ENCODE measurements around the gene ACYP2.
"Not testable (repeated sequence)": the region's sequence is repeated elsewhere in the genome, so short reads cannot be mapped to it uniquely, and the experiment has no call there.

ACYP2 gene

GRCh38 chr2:54274781-54275242 lies 159.4 kb downstream of the ACYP2 start:
- no peak for DNase-seq

GRCh38 chr2:54275541-54275940 lies 160.1 kb downstream of the ACYP2 start:
- DNase-seq, result no peak

GRCh38 chr2:54279385-54279784 lies 164.0 kb downstream of the ACYP2 start:
- DNase-seq, result no peak

GRCh38 chr2:54284826-54285225 lies 169.4 kb downstream of the ACYP2 start:
- no peak for DNase-seq

- DNase-seq, result no peak
Measured at GRCh38 chr2:54285451-54285850, 170.0 kb downstream of the ACYP2 start.

- no peak for DNase-seq
Measured at GRCh38 chr2:54287532-54287931, 172.1 kb downstream of the ACYP2 start.

GRCh38 chr2:54289917-54290316 lies 174.5 kb downstream of the ACYP2 start:
- DNase-seq, result no peak

- no peak for DNase-seq
Measured at GRCh38 chr2:54290356-54291025, 175.1 kb downstream of the ACYP2 start.

- not testable (repeated sequence) for DNase-seq
Measured at GRCh38 chr2:54294665-54295064, 179.2 kb downstream of the ACYP2 start.

- no peak for DNase-seq
Measured at GRCh38 chr2:54295911-54296310, 180.5 kb downstream of the ACYP2 start.

- DNase-seq, result no peak
Measured at GRCh38 chr2:54298514-54298913, 183.1 kb downstream of the ACYP2 start.

- no peak for DNase-seq
Measured at GRCh38 chr2:54303631-54304030, 188.2 kb downstream of the ACYP2 start.

GRCh38 chr2:54306556-54306955 lies 191.1 kb downstream of the ACYP2 start:
- DNase-seq, result no peak

GRCh38 chr2:54308186-54308585 lies 192.8 kb downstream of the ACYP2 start:
- no peak for DNase-seq

- no peak for DNase-seq
Measured at GRCh38 chr2:54308782-54309181, 193.4 kb downstream of the ACYP2 start.

- DNase-seq, result no peak
Measured at GRCh38 chr2:54310311-54310710, 194.9 kb downstream of the ACYP2 start.

- no peak for DNase-seq
Measured at GRCh38 chr2:54310961-54311360, 195.5 kb downstream of the ACYP2 start.

- no peak for DNase-seq
Measured at GRCh38 chr2:54313147-54313546, 197.7 kb downstream of the ACYP2 start.

GRCh38 chr2:54317973-54318372 lies 202.6 kb downstream of the ACYP2 start:
- DNase-seq, result no peak

- DNase-seq, result no peak
Measured at GRCh38 chr2:54318821-54319220, 203.4 kb downstream of the ACYP2 start.

GRCh38 chr2:54321047-54321446 lies 205.6 kb downstream of the ACYP2 start:
- DNase-seq, result no peak

GRCh38 chr2:54324517-54324916 lies 209.1 kb downstream of the ACYP2 start:
- not testable (repeated sequence) for DNase-seq

GRCh38 chr2:54325148-54325547 lies 209.7 kb downstream of the ACYP2 start:
- DNase-seq, result no peak

GRCh38 chr2:54329482-54330161 lies 214.2 kb downstream of the ACYP2 start:
- no peak for DNase-seq
